GM12864 (cell line): Measurements from ENCODE around the gene ZBED1.
"Not testable (repeated sequence)": the region's sequence is repeated elsewhere in the genome, so short reads cannot be mapped to it uniquely, and the experiment has no call there.

Experiments used
- DNase-seq: peaks from one replicate; pipeline ENCODE4 v3.0.0-alpha.2; 2011; ENCODE audit warnings: low read depth
- H3K4me3 ChIP-seq: 2 replicates; pipeline ENCODE4 v1.5.1; 2011; ENCODE audit warnings: mild to moderate bottlenecking, low read depth, low read length, control low read depth
- CTCF ChIP-seq: IDR thresholded peaks from 2 replicates; pipeline ENCODE4 v1.5.1; 2011; ENCODE audit warnings: low read depth, mild to moderate bottlenecking, moderate library complexity, low read length, control low read depth, inconsistent platforms; ENCODE audit errors: missing control alignments

Gene ZBED1

GRCh38 chrX:2536141-2536540 is 35.4 kb upstream of the ZBED1 start:
- no peak for DNase-seq
- TF ChIP-seq CTCF = no peak
- no peak overlapping the region for H3K4me3 ChIP-seq

GRCh38 chrX:2534261-2535021 is 33.7 kb upstream of the ZBED1 start:
- DNase-seq, H3K4me3 ChIP-seq: not testable (repeated sequence)

- no peak for DNase-seq
- TF ChIP-seq CTCF = no peak
Measured at GRCh38 chrX:2533424-2533823, 32.6 kb upstream of the ZBED1 start.

DNA sequence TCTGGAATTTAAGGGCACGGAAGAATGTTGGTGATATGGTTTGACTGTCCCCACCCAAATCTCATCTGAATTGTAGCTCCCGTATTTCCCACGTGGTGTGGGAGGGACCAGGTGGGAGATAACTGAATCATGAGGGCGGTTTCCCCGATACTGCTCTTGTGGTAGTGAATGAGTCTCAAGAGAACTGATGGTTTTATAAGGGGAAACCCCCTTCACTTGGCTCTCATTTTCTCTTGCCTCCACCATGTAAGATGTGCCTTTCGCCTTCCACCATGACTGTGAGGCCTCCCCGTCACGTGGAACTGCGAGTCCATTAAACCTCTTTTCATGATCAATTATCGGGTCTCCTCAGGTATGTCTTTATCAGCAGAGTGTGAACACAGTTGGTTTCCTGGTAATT is 25.6 kb upstream of the ZBED1 start:
- no peak overlapping the region for H3K4me3 ChIP-seq
- TF ChIP-seq CTCF = no peak
- DNase-seq = no peak

More at GRCh38 chrX:2533424-2533823, 32.6 kb upstream of the ZBED1 start:
- no peak overlapping the region for H3K4me3 ChIP-seq

- no peak for TF ChIP-seq CTCF
- H3K4me3 ChIP-seq = no peak overlapping the region
- DNase-seq = no peak
Measured at GRCh38 chrX:2523911-2524310, 23.1 kb upstream of the ZBED1 start.

DNA sequence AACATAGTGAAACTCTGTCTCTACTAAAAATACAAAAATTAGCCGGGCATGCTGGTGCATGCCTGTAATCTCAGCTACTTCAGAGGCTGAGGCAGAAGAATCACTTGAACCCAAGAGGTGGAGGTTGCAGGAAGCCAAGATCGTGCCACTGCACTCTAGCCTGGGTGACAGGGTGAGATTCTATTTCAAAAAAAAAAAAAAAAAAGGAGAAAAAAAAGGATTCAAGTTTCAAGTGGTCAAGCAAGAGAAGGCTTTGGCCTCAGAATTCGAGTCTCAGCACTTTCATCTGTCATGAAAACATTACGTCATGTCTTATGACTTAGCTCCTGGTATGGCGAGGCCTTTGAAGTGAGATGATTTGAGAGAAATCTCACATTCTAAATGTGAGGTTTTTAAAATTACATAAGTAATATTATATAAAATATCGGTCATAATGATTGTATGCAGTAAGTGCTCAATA is 21.2 kb upstream of the ZBED1 start:
- no peak overlapping the region for H3K4me3 ChIP-seq
- no peak for TF ChIP-seq CTCF
- peak; percentile 36 for DNase-seq

DNA sequence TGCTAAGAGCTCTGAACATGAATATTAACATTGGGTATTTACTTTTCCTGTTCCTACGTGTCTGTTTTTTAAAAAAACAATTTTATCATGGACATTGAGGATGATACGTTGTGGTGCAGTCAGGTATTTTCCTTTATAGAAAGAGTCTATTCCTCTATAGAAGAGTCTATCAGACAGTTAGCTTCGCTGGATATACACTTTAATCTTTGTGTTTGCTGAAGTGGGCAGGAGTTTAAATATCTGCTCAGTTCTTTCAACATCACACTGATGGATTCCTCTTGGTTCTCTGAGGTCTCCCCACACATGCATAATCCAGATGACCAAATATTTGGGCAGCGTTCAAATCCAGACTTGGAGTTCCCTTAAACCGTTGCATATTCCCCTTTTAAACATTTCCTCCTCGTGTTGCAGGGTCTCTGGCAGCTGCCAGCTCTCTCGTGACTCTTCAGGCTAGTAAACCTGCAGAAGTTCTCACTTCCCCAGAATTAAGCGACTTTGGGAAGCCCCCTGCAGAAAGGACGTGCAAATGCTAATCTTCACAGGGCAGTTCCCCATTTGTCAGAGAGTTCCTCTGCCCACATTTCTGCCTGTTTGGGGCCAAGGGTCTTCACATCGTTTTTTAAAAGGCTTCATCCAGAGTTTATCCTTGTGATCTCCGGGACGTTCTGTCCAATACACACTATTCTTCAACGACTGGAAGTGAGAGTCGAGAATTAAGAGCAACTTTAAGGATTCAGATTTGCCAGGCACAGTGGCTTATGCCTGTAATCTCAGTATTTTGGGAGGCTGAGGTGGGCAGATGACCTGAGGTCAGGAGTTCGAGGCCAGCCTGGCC is 20.5 kb upstream of the ZBED1 start:
- peak; percentile 78 for DNase-seq
- no peak for TF ChIP-seq CTCF
- no peak overlapping the region; the same call in 1 of the 2 replicates for H3K4me3 ChIP-seq
